RWPE2 (cell line): ENCODE measurements around the gene PLXNA4.

Experiments
- ATAC-seq: fragments of 200-7000 bp; cut with Tn5 transposase; 3 replicates; pipeline ENCODE4 v1.9.1; 2021; ENCODE audit warnings: low read depth
- DNase-seq: peaks from one replicate; pipeline ENCODE4 v3.0.0-alpha.2; 2020; ENCODE audit warnings: low spot score
- H3K27ac ChIP-seq: fragments of 450-650 bp; 2 replicates; pipeline ENCODE4 v1.5.1; 2017; ENCODE audit warnings: mild to moderate bottlenecking; ENCODE audit not compliant: poor library complexity, severe bottlenecking
- H3K27me3 ChIP-seq: fragments of 250-450 bp; sonication (Bioruptor Pico); 2 replicates; pipeline ENCODE4 v1.5.1; 2021; ENCODE audit warnings: mild to moderate bottlenecking, moderate library complexity; ENCODE audit not compliant: insufficient read depth, poor library complexity, severe bottlenecking
- H3K36me3 ChIP-seq: fragments of 250-450 bp; sonication (Bioruptor Pico); 2 replicates; pipeline ENCODE4 v1.5.1; 2020; ENCODE audit warnings: low read depth, mild to moderate bottlenecking, moderate library complexity
- H3K4me1 ChIP-seq: fragments of 250-450 bp; sonication (Bioruptor Pico); 2 replicates; pipeline ENCODE4 v1.5.1; 2021; ENCODE audit warnings: mild to moderate bottlenecking, moderate library complexity; ENCODE audit not compliant: insufficient read depth, poor library complexity, severe bottlenecking
- H3K4me3 ChIP-seq: fragments of 250-450 bp; sonication (Bioruptor Pico); 2 replicates; pipeline ENCODE4 v1.5.1; 2021; ENCODE audit warnings: mild to moderate bottlenecking, moderate library complexity; ENCODE audit not compliant: severe bottlenecking
- H3K9me3 ChIP-seq: fragments of 250-450 bp; sonication (Bioruptor Pico); 2 replicates; pipeline ENCODE4 v1.5.1; 2021; ENCODE audit warnings: mild to moderate bottlenecking, moderate library complexity; ENCODE audit not compliant: severe bottlenecking
- CTCF ChIP-seq: fragments of 450-650 bp; IDR thresholded peaks from one replicate; pipeline ENCODE4 v1.5.1; 2017; ENCODE audit warnings: mild to moderate bottlenecking, moderate library complexity; ENCODE audit not compliant: poor library complexity, severe bottlenecking

PLXNA4 gene

GRCh38 chr7:132228240-132228639, 348.0 kb downstream of the PLXNA4 start:
- DNase-seq (no peak), ATAC-seq (no peak)
- no peak overlapping the region for H3K27ac ChIP-seq
- no peaks in the 10 kb centered on the region for H3K9me3 ChIP-seq
- no peak overlapping the region for H3K4me3 ChIP-seq
- no peak for TF ChIP-seq CTCF
- H3K27me3 ChIP-seq: peaks cover 5% of the 10 kb centered on the region
- no peaks in the 10 kb centered on the region for H3K4me1 ChIP-seq
- no peaks in the 10 kb centered on the region for H3K36me3 ChIP-seq

GRCh38 chr7:132226957-132227290, 349.3 kb downstream of the PLXNA4 start:
- H3K36me3 ChIP-seq: no peaks in the 10 kb centered on the region
- ATAC-seq: no peak
- no peaks in the 10 kb centered on the region for H3K9me3 ChIP-seq
- TF ChIP-seq CTCF: no peak
- peaks cover 5% of the 10 kb centered on the region for H3K27me3 ChIP-seq
- DNase-seq: no peak
- H3K4me1 ChIP-seq: no peaks in the 10 kb centered on the region
- no peak overlapping the region for H3K4me3 ChIP-seq
- H3K27ac ChIP-seq: no peak overlapping the region

- H3K27me3 ChIP-seq: no peaks in the 10 kb centered on the region
- no peaks in the 10 kb centered on the region for H3K36me3 ChIP-seq
- no peaks in the 10 kb centered on the region for H3K9me3 ChIP-seq
- no peak overlapping the region for H3K4me3 ChIP-seq
- H3K4me1 ChIP-seq: no peaks in the 10 kb centered on the region
- DNase-seq: no peak
- no peak for TF ChIP-seq CTCF
- no peak for ATAC-seq
- H3K27ac ChIP-seq: no peak overlapping the region
Measured at GRCh38 chr7:132226046-132226956, 350.0 kb downstream of the PLXNA4 start.

- Histone ChIP-seq H3K27ac (no peak overlapping the region), H3K4me3 (no peak overlapping the region), H3K27me3 (no peaks in the 10 kb centered on the region), H3K4me1 (no peaks in the 10 kb centered on the region), H3K9me3 (no peaks in the 10 kb centered on the region), H3K36me3 (no peaks in the 10 kb centered on the region)
- no peak for DNase-seq
- no peak for TF ChIP-seq CTCF
- no peak for ATAC-seq
Measured at GRCh38 chr7:132225216-132226030, 350.8 kb downstream of the PLXNA4 start.

- H3K4me3 ChIP-seq: no peak overlapping the region
- H3K36me3 ChIP-seq: no peaks in the 10 kb centered on the region
- no peaks in the 10 kb centered on the region for H3K4me1 ChIP-seq
- peaks cover 2% of the 10 kb centered on the region for H3K27me3 ChIP-seq
- no peak for TF ChIP-seq CTCF
- H3K9me3 ChIP-seq: no peaks in the 10 kb centered on the region
- ATAC-seq (peak; percentile 57), DNase-seq (no peak)
- H3K27ac ChIP-seq: no peak overlapping the region
Measured at GRCh38 chr7:132221356-132221755, 354.9 kb downstream of the PLXNA4 start.
